Measurements from ENCODE around the gene OR2H2.

DNA sequence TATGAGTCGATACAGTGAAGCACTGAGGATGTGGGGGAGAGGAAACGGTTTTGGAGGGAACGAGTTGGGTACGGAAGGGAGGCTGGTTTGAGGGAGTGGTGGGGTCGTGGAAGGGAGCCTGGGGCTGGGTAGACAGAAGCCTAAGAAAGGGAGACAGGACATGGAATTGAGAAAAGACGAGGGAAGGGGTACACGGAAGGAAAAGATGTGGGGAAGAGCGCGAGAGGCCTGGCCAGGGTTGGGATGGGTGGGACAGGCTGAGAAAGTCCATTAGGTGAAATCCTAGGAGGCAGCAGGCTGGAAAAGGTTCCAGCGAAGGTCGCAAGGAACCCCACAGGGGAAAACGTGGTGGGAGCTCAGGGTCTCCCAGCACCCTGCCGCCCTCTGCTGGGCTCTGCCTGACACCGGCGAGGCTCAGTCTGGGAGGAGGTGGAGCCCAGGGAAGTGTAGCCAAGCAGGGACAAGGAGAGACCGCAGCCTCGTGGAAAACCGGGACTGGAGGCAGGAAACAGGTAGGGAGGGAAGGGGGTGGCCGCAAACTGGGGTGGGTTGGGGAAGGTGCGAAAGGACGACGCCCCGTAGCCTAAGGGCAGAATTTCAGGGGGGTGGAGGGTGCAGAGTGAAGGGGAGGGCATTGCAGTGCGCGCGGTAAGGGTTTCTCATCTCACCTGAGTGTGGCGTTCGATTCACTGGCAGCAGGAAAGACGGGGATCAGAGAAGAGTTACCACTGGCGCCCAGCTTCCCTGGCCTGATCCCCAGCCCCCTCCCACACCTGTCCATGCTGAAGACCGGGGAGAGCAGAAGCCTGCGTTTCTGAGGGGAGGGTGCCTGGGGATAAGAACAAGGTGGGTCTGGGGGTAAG lies 43.7 kb downstream of the OR2H2 start:
- no peak for TF ChIP-seq EP300 (IDR thresholded peaks at IDR 0.05)
- TF ChIP-seq, protein P1, sequence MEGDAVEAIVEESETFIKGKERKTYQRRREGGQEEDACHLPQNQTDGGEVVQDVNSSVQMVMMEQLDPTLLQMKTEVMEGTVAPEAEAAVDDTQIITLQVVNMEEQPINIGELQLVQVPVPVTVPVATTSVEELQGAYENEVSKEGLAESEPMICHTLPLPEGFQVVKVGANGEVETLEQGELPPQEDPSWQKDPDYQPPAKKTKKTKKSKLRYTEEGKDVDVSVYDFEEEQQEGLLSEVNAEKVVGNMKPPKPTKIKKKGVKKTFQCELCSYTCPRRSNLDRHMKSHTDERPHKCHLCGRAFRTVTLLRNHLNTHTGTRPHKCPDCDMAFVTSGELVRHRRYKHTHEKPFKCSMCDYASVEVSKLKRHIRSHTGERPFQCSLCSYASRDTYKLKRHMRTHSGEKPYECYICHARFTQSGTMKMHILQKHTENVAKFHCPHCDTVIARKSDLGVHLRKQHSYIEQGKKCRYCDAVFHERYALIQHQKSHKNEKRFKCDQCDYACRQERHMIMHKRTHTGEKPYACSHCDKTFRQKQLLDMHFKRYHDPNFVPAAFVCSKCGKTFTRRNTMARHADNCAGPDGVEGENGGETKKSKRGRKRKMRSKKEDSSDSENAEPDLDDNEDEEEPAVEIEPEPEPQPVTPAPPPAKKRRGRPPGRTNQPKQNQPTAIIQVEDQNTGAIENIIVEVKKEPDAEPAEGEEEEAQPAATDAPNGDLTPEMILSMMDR (IDR thresholded peaks at IDR 0.05), result peak in 3 of 4 experiments; percentile 53 to 84 (median 58)
